GM23248 (cell line): ENCODE data around the gene SYNPR.

Source experiments
- EZH2 ChIP-seq: fragments of 200-600 bp; sonication (generic); IDR thresholded peaks from 2 replicates; pipeline ENCODE4 v1.6.1; 2018; ENCODE audit warnings: antibody characterized with exemption, mild to moderate bottlenecking; ENCODE audit not compliant: insufficient read depth, poor library complexity, severe bottlenecking
- EZH2phosphoT487 ChIP-seq: fragments of 200-600 bp; sonication (generic); IDR thresholded peaks from 2 replicates; pipeline ENCODE4 v1.6.1; 2018; ENCODE audit warnings: antibody characterized with exemption, moderate library complexity, mild to moderate bottlenecking, low read depth; ENCODE audit not compliant: insufficient read depth

DNA sequence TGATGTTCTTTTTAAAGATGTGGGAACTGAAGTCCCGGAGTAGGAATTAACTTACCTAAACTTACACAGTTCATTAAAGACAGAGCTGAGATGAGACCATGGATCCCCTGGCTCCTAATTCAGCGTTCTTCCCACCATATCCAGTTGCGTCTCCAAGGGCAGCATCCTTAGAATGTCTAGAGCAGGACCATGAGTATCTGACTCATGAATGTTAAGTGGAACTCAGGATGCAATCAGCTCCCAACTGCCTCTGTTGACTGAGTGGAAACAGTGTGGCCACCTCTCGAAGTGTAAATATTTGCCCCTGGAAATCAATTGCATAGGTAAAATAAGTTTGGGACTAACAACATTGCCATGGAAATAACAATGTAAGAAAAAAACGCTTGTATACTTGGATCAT is 376.8 kb downstream of the SYNPR start:
- TF ChIP-seq EZH2phosphoT487 (no peak), EZH2 (no peak)
